K562 (cell line): Measurements from ENCODE around the gene ZNF143. TPM values are rescaled to one million over a fixed set of nuclear protein-coding genes. Genes with fewer than 3 reads are reported as not detected.

Experiments
- EGR1 ChIP-seq: fragments of 450-650 bp; conservative IDR thresholded peaks from 2 replicates; pipeline ENCODE4 v1.6.1; 2017; ENCODE audit warnings: mild to moderate bottlenecking
- FIP1L1 ChIP-seq: fragments of 200-400 bp; formaldehyde crosslinking; IDR thresholded peaks from 2 replicates; pipeline ENCODE4 v1.6.1; 2018; ENCODE audit warnings: mild to moderate bottlenecking, low read depth, low read length; ENCODE audit not compliant: poor library complexity, severe bottlenecking
- FOXK1 ChIP-seq: sonication (generic); formaldehyde crosslinking; IDR thresholded peaks from 2 replicates; pipeline ENCODE4 v1.8.0; 2022; ENCODE audit warnings: missing genetic modification reagents, mild to moderate bottlenecking, borderline replicate concordance
- HDAC1 ChIP-seq, 2 experiments: fragments of 450-650 bp; IDR thresholded peaks; 2 replicates each; pipeline ENCODE4 v1.6.1; 2016 to 2017; ENCODE audit warnings: inconsistent platforms in 1 of 2, mild to moderate bottlenecking in 1 of 2, moderate library complexity in 1 of 2
- HNRNPL ChIP-seq: fragments of 200-400 bp; formaldehyde crosslinking; IDR thresholded peaks from 2 replicates; pipeline ENCODE4 v1.6.1; 2017; ENCODE audit warnings: low read depth, mild to moderate bottlenecking, low read length
- ILF3 ChIP-seq: fragments of 450-650 bp; IDR thresholded peaks from 2 replicates; pipeline ENCODE4 v1.6.1; 2018; ENCODE audit warnings: antibody characterized with exemption, mild to moderate bottlenecking, moderate library complexity, borderline replicate concordance
- KHSRP ChIP-seq: fragments of 450-650 bp; IDR thresholded peaks from 2 replicates; pipeline ENCODE4 v1.6.1; 2017
- MIER1 ChIP-seq: fragments of 450-650 bp; IDR thresholded peaks from 2 replicates; pipeline ENCODE4 v1.6.1; 2016; ENCODE audit warnings: antibody characterized with exemption, mild to moderate bottlenecking, low read depth
- PHF20 ChIP-seq: fragments of 450-650 bp; IDR thresholded peaks from 2 replicates; pipeline ENCODE4 v1.6.1; 2018; ENCODE audit not compliant: partially characterized antibody
- POU5F1 ChIP-seq: fragments of 150-350 bp; IDR thresholded peaks from 2 replicates; pipeline ENCODE4 v1.6.1; 2014; ENCODE audit warnings: borderline replicate concordance, low read length, low read depth, mild to moderate bottlenecking; ENCODE audit not compliant: partially characterized antibody
- RBM22 ChIP-seq: fragments of 200-400 bp; formaldehyde crosslinking; IDR thresholded peaks from 2 replicates; pipeline ENCODE4 v1.6.1; 2018; ENCODE audit warnings: low read length, low read depth; ENCODE audit not compliant: poor library complexity, severe bottlenecking
- RBM25 ChIP-seq: fragments of 200-400 bp; formaldehyde crosslinking; IDR thresholded peaks from 2 replicates; pipeline ENCODE4 v1.6.1; 2018; ENCODE audit warnings: low read length, low read depth, moderate library complexity; ENCODE audit not compliant: severe bottlenecking
- SRF ChIP-seq, 2 experiments: fragments of 250-450, 450-650 bp in 1 of 2; sonication (Bioruptor Pico) in 1 of 2; sonication (generic) in 1 of 2; formaldehyde crosslinking; IDR thresholded peaks; 2 replicates each; pipeline versions ENCODE4 v1.5.0 to v1.5.1; 2020 to 2022; ENCODE audit warnings: mild to moderate bottlenecking in 1 of 2, missing genetic modification reagents in 1 of 2
- SRSF7 ChIP-seq: fragments of 200-400 bp; formaldehyde crosslinking; optimal IDR thresholded peaks from 2 replicates; pipeline ENCODE3; 2017; ENCODE audit warnings: mild to moderate bottlenecking, low read depth, low read length
- TFAM ChIP-seq: fragments of 250-450 bp; sonication (Bioruptor Pico); conservative IDR thresholded peaks from 2 replicates; pipeline ENCODE4 v1.5.0; 2021; ENCODE audit warnings: mild to moderate bottlenecking, moderate library complexity
- ZC3H8 ChIP-seq: fragments of 450-650 bp; IDR thresholded peaks from 2 replicates; pipeline ENCODE4 v1.6.1; 2017
- ZNF140 ChIP-seq: fragments of 250-450 bp; sonication (Bioruptor Pico); IDR thresholded peaks from 2 replicates; pipeline ENCODE4 v1.8.0; 2021; ENCODE audit warnings: moderate library complexity, mild to moderate bottlenecking, inconsistent platforms
- ZNF197 ChIP-seq: fragments of 200-800 bp; sonication (Bioruptor generic); IDR thresholded peaks from 2 replicates; pipeline ENCODE4 v1.6.1; 2016; ENCODE audit warnings: low read depth, missing genetic modification characterization, missing compliant biosample characterization
- ZNF668 ChIP-seq: fragments of 250-450 bp; sonication (Bioruptor Pico); IDR thresholded peaks from 2 replicates; pipeline ENCODE4 v1.8.0; 2022; ENCODE audit warnings: mild to moderate bottlenecking, inconsistent platforms
- ZNF77 ChIP-seq: fragments of 250-450 bp; sonication (Bioruptor Pico); IDR thresholded peaks from 2 replicates; pipeline ENCODE4 v1.5.0; 2020
- polyA plus RNA-seq, 8 experiments: library from polyadenylated mRNA; depleted of rRNA in 4 of 8; stranded (reverse) in 5 of 8; unstranded in 3 of 8; fragments of >200 nt; fragmentation: Nextera tagmentation in 2 of 8; fragmentation: Illumina TruSeq in 1 of 8; extraction: Ambion mirVana in 2 of 8; extraction: Trizol in 1 of 8; gene quantifications; 2 replicates each; pipeline versions ENCODE4 v1.2.1 to v1.2.3, GENCODE V29; 2011 to 2014; ENCODE audit warnings: inconsistent platforms in 1 of 8, missing spikeins in 1 of 8
- total RNA-seq, 7 experiments: library from RNA; depleted of rRNA in 6 of 7; stranded (reverse); fragments of >200 nt in 6 of 7; fragmentation: Illumina TruSeq in 2 of 7; extraction: Trizol in 2 of 7; gene quantifications; 2 replicates each; pipeline versions ENCODE4 v1.2.1 to v1.2.3, GENCODE V29; 2011 to 2021; ENCODE audit warnings: low replicate concordance in 1 of 7
- TF ChIP-seq, protein P1 (sequence below): fragments of 450-650 bp; formaldehyde crosslinking; IDR thresholded peaks from 2 replicates; pipeline ENCODE4 v1.4.0; 2022; ENCODE audit warnings: missing genetic modification characterization
- TF ChIP-seq, protein P2 (sequence below): sonication (generic); formaldehyde crosslinking; IDR thresholded peaks from 2 replicates; pipeline ENCODE4 v1.8.0; 2022; ENCODE audit warnings: missing genetic modification reagents, mild to moderate bottlenecking, moderate library complexity, borderline replicate concordance
- TF ChIP-seq, protein P3 (sequence below): sonication (generic); formaldehyde crosslinking; IDR thresholded peaks from 2 replicates; pipeline ENCODE4 v1.8.1; 2022; ENCODE audit warnings: missing genetic modification reagents
- TF ChIP-seq, protein P4 (sequence below): fragments of 250-450 bp; sonication (Bioruptor Pico); IDR thresholded peaks from 2 replicates; pipeline ENCODE4 v1.8.0; 2021; ENCODE audit warnings: moderate library complexity, mild to moderate bottlenecking, inconsistent platforms
- TF ChIP-seq, protein P5 (sequence below): sonication (generic); formaldehyde crosslinking; IDR thresholded peaks from 2 replicates; pipeline ENCODE4 v1.8.1; 2023; ENCODE audit warnings: mild to moderate bottlenecking, missing genetic modification reagents

Gene ZNF143
- total and polyA plus RNA-seq, 9 of the 15 experiments (the other 6 are each of a cell fraction or from before 2014, with no cell fraction given), result 18.4 to 58.5 (median 27.1) TPM

DNA sequence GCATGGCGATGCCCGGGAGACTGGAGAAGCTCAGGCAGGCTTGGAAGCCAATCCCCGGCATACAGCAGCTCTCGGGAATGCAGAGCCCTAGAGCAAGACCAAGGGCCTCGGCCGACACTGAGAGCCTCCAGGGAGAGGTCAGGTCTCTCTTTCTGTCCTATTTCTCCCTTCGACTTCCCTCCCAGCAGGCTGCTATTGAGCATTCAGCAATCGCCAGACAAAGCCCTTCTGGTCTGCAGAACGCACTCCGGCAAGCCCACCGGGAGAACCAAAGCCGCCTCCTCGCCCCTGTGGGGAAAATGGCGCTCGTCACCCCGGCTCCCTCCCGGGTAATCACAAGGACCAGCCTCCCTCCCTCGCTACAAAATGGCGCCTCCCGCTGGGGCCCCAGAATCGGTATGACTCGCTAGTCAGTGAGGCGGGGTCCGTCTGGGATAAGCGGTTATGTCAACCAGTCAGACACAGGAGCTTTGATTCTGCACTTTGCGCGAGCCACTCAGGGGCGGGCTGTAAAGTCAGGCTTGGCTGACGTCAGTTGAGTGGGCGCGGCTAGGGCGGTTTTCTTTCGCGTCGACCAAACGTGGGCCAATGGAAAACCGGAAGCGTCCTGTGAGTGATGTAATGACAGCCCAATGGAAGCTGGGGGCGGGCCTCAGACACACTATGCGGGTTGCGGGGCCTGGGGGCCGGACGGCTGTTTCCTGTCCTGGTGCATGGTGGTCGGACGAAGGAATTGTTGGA, at the start of gene ZNF143 (continued):
- TF ChIP-seq, protein P1, sequence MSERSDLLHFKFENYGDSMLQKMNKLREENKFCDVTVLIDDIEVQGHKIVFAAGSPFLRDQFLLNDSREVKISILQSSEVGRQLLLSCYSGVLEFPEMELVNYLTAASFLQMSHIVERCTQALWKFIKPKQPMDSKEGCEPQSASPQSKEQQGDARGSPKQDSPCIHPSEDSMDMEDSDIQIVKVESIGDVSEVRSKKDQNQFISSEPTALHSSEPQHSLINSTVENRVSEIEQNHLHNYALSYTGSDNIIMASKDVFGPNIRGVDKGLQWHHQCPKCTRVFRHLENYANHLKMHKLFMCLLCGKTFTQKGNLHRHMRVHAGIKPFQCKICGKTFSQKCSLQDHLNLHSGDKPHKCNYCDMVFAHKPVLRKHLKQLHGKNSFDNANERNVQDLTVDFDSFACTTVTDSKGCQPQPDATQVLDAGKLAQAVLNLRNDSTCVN (CRISPR knock-in tag), result no peak
- TF ChIP-seq, protein P2, sequence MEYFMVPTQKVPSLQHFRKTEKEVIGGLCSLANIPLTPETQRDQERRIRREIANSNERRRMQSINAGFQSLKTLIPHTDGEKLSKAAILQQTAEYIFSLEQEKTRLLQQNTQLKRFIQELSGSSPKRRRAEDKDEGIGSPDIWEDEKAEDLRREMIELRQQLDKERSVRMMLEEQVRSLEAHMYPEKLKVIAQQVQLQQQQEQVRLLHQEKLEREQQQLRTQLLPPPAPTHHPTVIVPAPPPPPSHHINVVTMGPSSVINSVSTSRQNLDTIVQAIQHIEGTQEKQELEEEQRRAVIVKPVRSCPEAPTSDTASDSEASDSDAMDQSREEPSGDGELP, result peak; percentile 90
- no peak for TF ChIP-seq RBM22
- peak; percentile 85 for TF ChIP-seq RBM25
- TF ChIP-seq ZNF668 (CRISPR knock-in tag), result no peak
- 0 out of 2 replicates have a peak, but pooled peaks have one; percentile 42 for TF ChIP-seq ZNF197
- TF ChIP-seq HNRNPL, result no peak
- TF ChIP-seq, protein P3, sequence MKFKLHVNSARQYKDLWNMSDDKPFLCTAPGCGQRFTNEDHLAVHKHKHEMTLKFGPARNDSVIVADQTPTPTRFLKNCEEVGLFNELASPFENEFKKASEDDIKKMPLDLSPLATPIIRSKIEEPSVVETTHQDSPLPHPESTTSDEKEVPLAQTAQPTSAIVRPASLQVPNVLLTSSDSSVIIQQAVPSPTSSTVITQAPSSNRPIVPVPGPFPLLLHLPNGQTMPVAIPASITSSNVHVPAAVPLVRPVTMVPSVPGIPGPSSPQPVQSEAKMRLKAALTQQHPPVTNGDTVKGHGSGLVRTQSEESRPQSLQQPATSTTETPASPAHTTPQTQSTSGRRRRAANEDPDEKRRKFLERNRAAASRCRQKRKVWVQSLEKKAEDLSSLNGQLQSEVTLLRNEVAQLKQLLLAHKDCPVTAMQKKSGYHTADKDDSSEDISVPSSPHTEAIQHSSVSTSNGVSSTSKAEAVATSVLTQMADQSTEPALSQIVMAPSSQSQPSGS (CRISPR knock-in tag), result no peak
- TF ChIP-seq KHSRP, result peak; percentile 92
- peak in 1 of 2 experiments; percentile 43; a peak in 1 of 4 replicates for TF ChIP-seq SRF (CRISPR knock-in tag; IDR thresholded peaks at IDR 0.05)
- no peak for TF ChIP-seq TFAM (CRISPR knock-in tag)
- TF ChIP-seq ILF3, result no peak
- TF ChIP-seq HDAC1 (IDR thresholded peaks at IDR 0.05), result no peak
- TF ChIP-seq ZNF77, result no peak
- TF ChIP-seq SRSF7, result no peak
- peak; percentile 69 for TF ChIP-seq PHF20
- TF ChIP-seq, protein P4, sequence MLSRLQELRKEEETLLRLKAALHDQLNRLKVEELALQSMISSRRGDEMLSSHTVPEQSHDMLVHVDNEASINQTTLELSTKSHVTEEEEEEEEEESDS (CRISPR knock-in tag), result no peak
- TF ChIP-seq FOXK1 (CRISPR knock-in tag), result no peak
- TF ChIP-seq ZNF140, result no peak
- TF ChIP-seq MIER1, result no peak
- TF ChIP-seq POU5F1, result no peak
- 0 out of 2 replicates have a peak, but pooled peaks have one; percentile 33 for TF ChIP-seq ZC3H8
- no peak for TF ChIP-seq FIP1L1
- TF ChIP-seq, protein P5, sequence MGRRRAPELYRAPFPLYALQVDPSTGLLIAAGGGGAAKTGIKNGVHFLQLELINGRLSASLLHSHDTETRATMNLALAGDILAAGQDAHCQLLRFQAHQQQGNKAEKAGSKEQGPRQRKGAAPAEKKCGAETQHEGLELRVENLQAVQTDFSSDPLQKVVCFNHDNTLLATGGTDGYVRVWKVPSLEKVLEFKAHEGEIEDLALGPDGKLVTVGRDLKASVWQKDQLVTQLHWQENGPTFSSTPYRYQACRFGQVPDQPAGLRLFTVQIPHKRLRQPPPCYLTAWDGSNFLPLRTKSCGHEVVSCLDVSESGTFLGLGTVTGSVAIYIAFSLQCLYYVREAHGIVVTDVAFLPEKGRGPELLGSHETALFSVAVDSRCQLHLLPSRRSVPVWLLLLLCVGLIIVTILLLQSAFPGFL (CRISPR knock-in tag), result no peak
- TF ChIP-seq EGR1, result peak; percentile 25; the same call in 1 of the 2 replicates
